ENCODE data around the gene DHRS12.
A peak's percentile ranks its signal among the peaks of the same experiment; 100 is the strongest.

The DHRS12 gene, protein sequence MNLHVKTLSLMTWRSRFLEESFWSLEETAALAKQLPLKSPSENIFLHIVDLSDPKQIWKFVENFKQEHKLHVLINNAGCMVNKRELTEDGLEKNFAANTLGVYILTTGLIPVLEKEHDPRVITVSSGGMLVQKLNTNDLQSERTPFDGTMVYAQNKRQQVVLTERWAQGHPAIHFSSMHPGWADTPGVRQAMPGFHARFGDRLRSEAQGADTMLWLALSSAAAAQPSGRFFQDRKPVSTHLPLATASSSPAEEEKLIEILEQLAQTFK

DNA sequence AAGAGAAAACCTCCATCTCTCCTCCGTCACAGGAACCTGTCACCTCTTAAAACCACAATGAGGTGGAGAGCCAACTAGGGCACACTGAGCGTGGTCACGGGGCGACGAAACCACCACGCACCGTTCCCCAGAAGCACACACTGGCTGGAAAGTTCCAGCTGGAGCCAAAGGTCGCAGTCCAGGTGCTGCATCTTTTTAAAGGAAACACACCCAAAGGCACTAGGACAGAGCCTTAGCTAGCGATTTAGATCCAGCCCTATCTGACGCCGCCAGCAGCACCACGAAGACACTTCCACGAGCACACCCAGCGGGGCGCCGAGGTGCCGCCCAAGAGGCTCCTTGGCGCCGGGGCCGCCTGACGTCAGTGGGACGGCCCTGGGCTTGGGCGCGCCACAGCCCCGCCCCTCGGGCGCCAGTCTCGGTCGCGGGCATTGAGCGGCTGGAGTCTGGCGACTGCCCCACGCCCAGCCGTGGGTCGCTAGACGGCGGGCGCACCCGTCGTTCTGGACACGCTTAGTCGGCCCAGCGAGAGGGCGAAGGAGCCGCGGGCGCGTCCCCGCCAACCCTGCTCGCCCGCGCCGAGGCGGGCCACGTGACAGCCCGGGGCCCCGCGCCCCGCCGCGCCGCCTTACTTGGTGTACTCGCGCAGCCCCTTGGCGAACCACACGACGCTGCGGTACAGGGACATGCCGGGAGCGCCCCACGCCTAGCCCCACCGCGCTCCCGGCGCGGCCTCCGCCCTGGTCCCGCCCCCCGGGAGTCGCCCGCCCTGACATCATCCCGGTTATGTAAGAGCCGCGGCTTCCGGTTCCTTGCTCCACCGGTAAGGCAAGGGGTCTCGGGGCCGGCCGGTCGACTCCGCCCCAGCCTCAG is at the start of gene DHRS12:
Gene DHRS12, minus strand, starts transcription at position 742 of the 873 bp plus-strand sequence. CDS start 4,504 bp downstream, outside the sequence.
- peak; percentile 71 to 84 for DNase-seq

DNA sequence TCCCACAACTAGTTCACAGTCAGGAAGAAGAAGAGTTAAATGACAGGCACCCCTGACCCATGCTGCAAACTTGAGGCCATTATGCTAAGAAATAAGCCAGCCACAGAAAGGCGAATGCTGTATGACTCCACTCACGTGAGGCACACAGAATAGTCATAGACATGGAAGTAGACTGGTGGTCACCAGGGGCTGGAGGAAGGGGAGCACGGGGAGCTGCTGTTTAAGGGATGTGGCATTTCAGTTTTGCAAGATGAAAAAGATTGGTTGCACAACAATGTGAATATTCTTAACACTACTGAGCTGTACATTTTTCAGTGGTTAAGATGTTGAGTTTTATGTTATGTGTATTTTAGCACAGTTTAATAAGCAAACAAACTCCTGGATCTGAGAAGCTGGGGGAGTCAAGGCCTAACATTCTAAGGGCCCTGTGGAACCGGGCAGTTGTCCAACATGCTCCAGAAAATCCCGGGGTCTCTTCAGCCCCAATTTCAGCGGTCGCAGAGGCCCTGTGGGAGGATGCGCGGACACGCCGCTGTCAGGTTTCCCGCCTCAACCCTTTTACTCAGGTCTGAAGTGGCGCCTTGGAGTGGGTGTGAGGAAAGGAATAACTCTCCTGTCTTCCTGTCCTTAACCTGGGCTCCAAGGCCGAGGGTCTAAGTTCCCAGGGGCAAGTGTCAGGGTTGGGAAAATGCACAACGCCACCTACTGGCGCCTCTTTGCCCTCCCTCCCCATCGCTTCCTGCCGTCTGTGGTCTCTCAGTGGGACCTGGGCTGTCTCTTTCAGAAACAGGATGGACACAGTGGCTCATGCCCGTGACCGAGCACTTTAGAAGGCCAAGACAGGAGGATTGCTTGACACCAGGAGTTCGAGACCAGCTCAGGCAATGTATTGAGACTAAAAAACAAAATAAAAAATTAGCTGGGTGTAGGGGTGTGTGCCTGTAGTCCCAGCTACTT is 45.5 kb upstream of the DHRS12 start:
- peak in 1 of 2 experiments; percentile 41 for DNase-seq

DNA sequence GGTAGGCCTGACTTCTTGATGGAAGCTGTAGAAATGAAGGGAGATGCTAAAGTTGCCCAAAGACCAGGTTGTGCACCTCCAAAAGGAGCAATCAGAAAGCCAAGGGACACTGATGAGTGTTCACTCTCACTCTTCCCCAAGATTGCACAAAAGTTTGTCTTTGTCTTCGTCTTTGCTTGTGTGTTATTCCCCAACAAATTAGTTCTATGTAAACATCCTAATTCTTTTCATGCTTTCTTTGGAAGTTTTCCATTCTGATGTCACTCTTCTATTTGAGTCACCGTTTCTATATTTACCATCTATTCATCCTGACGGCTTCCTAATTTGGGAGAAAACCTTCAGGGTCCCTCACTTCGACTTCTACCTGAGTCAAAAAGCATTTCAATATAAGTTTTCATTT is 44.7 kb upstream of the DHRS12 start:
- no peak for DNase-seq

DNA sequence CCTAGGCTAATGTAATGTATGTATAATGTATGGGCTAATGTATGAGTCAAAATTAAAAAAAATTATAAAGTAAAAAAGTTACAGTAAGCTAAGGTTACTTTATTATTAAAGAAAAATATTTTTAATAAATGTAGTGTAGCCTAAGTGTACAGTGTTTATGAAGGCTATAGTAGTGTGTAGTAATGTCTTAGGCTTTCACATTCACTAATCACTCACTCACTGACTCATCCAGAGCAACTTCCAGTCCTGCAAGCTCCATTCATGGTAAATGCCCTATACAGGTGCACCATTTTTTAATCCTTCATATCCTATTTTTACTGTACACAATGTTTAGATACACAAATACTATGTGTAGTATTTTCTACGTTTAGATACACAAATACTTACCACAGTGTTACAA is 42.8 kb upstream of the DHRS12 start:
- no peak for DNase-seq

DNA sequence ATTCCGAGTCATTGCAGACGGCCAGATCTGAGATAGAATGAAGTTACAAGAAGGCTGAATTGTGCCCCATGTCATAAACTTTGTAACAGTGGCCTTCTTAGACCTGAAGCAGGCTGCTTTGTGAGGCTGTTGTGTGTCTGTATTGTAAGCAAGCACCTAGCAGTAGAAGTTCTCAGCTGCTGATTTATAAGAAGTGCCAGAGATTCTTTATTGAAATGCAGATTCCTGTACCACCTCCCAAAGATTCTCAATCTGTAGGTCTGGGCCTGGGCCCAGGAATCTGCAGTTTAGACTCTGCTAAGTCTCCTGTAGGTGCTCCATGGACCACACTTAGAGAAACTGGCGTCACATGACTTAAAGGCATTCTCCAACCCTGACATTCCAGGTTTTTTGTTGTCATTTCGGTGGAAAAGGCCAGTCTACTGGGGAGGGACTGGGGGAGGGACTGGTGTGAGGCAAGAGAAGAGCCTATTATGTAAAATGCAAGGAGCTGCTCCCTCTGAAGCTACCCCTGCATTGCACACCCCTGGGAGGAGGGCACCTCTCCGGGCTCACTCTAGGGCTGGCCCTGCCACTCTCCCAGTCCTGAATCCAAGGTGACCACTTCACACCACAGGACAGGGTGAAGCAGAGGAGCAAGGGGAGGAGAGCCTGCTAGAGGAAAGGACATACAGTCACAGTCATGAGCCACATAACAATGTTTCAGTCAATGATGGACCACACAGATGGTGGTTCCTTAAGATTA is 41.8 kb upstream of the DHRS12 start:
- no peak for DNase-seq

DNA sequence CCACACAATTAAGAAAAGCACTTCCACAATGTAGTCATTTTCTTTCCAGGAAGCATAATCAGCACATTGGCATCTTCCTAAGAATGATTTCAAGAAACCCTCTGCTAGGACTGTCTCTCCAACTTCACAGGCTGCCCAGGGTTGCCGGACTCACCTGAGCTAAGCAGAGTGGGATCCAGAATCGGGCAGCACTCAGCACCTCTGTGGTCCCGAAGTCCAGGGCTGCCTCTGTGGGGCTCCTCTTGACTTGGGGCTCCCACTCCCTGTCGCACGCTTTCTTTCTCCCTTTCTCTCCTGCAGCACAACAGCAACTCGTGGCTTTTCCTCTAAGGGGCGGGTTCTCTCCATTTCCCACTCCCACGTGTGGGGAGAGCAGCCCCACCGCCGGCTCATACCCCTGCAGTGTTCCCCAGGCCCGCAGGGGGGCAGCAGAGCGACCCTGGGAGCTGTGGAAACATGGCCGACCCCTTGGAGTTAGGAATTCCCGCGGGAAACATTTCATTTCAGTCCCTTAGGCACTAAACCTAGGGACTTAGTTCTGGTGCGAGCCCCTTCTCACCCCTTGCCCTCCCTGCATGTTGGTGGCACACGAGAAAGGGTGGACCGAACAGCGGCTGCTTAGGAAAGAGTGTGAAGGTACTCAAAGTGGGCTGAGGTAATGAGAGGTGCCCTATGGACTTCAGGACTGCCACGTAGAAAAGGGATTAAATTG is 41.1 kb upstream of the DHRS12 start, which contains the start of gene TMEM272:
Gene TMEM272, minus strand, starts transcription at position 316 of the 712 bp plus-strand sequence. CDS start 6,647 bp downstream, outside the sequence.
- peak; percentile 63 to 66 for DNase-seq

DNA sequence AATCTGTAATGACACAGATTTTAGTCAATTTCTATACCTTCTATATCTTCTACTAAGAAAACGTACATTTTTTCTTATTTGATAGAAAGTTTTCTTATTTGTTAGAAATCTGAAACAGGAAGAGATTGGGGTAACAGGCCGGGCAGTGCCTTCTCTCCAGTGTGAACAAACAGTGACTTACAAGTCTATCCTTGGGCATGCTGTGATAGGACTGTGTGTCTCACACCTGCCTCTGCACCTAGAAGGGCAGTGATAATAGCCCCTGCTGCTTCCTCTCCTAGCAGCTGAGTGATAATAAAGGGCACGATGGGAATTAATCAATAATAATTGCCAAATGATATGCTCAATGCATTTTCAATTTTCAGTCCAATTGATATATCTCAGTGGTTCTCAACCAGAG is 39.6 kb upstream of the DHRS12 start:
- DNase-seq, result no peak

DNA sequence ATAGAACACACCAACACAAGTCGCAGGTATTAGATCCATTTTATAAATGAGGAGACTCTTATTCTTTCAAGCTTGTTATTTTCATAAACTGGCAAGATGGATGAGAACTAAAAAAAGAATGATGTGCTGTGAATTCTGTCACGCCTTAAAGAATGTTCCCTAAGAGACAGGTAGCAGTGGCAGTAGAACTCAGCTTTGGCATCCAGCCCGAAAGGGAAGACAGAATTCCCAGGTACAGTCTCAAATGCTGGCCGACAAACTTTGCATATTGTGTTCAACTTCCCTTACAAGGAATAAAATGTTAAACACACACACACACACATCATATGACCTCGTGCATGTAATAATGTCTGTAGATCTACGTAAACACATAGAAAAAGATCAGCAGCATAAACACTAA is 37.8 kb upstream of the DHRS12 start:
- no peak for DNase-seq

DNA sequence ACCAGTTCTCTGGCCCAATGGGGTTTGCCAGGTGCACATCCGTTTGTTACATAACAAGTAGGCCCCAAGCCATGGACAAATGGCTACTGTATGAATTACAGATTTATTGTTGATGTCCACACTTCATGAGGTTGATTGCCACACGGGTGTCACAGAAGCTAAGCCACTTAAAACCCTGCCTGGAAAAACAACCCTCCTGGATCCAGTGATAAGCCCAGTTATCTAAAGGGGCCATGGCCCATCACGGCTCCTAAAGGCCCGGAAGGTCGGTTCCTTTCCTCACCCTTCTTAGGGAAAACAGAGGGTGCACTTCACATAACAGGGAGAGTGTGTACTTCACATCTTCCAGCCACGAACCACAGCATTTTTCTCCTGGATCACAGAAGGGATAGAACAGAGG is 37.0 kb upstream of the DHRS12 start:
- no peak for DNase-seq

DNA sequence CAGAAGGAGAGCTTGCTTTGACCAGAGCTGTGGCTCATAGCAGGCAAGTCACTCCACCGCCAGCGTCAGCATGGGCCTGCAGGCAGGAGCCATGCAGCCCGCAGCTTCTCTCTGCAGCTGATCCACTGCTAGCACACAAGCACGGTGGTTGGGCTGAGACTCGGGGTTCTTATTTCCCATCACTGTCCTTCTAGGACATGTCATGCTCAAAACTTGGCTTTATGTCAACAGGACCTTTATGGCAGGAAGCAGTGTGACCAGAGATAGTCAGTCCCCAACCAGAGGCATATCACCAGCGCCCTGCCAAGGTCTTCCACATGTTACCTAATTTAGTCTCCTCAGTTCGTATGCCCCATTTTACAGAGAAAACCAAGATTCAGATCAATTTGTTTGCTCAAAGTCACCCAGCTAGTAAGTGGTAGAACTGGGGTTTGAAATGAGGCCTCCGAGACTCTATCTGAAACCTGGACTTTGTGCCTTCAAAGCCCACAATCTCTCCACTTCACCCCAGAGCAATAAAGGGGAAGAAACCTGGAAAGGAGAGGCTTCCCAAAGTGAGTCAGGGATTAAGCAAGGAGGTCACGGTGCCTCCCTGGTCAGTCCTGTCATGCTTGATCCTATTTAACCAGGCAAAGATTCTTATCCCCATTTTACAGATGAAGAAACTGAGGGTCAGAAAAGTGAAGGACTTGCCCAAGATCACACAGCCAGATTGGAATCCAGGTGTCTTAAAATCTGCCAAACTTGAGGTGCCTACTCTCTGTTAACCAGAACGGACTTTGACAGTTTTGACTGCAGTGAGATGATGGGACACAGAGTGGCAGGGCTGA is 36.0 kb upstream of the DHRS12 start:
- DNase-seq, result no peak

DNA sequence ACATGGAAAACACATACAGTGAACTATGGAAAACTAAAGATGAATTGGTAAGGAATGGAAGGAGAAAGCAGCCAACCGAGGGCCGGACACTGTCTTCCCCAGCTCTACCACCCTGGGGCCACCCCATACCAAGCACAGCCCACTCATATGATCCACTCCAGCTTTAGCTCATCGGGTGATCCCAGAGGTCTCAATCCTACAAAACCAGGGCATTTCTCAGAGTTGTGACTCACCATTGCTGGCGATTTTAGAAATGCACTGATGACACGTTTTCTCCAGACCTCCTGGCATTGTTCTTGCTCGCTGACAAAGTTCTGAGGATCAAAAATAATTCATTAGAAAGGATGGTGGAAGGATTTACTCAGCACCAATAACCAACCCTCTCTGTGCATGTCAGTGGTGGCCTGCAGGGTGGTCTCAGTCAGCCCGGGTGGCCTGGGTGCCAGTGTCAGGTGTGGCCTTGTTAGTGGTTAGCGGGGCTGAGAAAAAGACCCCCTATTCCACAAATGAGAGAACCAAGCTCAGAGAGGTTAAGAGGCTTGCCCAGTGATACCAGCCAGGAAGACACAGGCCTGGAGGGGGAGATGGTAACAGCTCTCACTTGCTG is 34.4 kb upstream of the DHRS12 start:
- DNase-seq, result no peak

DNA sequence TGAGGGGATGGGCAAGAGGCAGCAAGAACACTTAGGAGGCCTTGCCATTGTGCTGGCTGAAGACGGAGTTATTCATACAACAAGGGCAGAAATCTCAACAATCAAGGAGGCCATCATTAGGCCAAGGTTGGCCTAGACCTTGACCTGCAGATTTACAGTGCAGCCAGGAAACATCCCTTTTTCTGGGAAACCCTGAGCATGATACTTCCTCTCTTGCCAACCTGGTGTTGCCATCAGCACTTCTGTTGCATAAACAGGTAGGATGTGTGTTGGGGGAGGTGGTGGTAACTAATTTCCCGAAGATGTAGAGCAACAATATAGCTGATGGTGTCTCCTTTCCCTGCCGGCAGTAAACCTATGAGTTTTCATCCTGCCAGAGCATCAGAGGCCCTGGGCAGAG is 33.1 kb upstream of the DHRS12 start:
- no peak for DNase-seq

DNA sequence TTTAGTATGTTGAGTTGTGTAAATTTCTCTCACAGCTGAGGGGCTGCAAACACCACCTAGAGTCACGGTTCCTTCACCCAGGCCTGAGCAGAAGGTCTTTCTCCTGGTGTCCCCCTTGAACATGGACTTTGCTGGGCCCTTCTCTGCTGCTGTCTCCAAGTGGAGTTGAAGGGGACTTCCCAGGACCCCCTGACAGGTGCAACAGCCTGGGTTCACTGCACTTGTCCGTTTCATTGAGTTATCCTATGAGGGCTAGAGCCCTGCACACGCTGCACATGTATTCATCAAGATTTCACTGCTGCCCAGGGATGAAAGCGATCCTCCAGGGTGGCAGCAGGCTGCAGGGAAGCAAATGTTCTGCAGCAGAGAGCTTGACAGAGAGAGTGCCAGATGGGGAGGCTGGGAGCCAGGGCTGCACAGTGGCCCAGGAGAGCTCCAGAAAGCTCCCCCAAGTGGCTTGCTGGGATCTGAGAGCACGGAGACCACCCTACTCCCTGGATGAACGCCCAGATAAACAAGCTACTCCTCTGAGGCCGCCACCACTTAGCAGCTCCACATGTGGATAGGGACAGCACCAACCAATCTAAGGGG is 30.7 kb upstream of the DHRS12 start:
- no peak for DNase-seq

DNA sequence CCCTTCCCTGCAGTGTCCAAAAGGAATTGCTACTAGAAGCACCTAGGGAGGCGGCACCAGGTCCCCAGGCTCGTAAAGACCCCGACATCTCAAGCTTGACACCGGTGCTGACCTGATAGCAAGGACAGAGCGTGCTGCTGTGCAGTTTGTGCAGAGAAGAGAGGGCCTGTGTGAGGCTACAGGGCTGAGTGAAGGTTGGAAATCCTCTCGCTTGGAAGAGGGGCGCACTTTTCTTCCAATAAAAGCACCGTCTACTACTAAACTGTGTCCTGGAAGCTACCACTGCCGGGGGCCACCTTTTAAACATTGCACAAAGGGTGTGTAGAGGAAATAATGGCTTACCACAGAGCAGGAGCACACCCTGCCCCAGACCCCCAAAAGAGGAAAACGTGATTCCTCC is 30.0 kb upstream of the DHRS12 start:
- DNase-seq, result no peak

DNA sequence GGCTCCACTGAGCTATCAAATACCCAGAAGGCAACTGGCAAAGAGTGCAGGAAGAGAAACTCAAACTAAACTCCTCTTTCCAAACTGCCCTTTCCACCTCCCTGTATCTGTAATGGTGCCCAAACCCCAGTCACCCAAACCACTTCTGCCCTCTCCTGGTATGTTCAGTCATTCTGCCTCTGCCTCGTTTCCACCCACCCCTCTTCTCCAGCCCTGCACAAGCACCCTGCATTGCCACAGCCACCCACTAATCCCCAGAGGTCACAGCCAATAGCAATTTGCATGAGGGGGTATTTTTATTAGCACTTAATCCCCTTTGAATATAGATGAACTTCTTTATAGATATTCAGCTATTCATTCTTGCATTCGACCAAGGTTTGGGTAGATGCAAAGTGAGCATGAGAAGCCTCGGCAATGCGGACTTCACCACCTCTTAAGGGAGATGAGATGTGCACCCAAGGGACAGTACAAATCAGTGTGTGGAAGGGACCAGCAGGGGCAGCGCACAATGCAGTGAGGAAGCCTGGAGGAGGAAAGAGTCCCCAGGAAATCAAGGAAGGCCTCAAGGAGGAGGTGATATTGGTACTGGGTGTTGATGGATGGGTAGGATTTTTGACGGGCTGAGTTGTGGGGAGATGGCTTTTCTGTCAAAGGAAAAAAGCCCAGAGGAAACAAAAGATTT is 28.6 kb upstream of the DHRS12 start:
- DNase-seq, result no peak

DNA sequence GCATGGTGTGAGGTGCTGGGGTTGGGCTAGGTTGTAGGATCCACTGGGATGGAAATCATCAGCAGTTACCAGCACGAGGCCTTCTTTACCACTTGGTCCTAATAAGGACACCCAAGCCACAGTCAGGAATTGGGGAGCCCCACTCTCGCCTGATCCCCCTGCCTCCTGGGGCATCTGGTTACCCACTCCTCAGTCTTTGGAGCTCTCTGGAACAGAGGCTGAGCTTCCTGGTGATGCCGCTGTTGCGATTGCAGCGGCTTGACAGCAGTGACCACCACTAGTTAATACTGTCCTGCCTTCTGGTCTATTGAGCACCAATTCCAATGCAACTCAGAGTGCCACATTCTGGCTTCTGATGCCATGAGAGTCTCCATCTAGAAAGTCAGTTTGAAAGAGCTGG is 27.6 kb upstream of the DHRS12 start:
- no peak for DNase-seq

DNA sequence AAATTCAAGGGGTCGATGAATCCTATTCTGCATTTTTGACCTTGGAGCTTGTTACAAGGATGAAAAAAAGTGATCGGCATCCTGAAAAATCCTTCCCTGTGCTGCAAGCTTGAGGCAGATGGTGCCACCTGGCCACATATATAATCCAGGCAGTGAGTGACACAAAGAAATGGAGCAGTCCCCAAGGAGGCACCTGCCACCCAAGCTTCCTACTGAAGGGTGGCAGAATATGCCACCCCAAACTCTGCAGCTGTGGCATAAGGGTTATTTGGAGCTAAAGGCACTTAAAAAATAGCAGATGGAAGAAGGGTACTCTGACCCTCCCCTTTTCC is 25.6 kb upstream of the DHRS12 start:
- DNase-seq, result no peak

DNA sequence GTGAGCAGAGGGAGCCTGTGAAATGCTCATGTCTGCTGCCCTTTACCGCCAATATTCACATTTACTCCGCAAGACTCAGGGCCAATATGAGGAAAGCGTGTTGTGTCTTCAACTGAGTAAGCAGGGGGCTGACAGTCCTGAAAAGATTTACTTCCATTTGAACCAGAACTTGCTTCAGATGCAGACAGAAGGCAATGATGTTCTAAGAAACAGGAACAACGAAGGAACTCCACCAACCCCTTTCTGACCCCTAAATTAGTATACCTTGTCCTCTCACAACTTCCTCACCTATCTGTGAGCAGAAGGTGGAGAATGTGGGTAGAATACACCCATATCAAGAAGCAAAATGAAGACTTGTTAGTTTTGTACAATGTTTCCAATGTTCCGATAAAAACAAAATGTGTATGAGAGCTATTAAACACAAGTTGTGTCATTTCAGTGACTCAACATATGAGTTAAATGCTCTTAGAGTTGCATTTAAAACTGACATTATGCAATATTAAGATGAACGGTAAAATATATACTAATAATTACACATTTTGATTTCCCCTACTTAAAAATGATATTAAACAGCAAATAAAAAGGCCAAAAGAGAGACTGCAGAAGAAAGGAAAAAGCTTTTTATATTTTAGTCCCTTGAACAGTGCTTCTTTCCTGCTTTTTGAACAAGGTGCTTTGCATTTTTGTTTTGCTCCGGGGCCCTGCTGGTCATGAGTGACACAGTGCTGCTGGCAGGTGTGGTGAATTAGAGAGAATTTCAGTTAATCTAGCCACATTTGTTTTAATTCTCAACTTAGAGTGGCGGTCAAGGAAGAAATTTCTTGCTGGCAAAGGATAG is 25.0 kb upstream of the DHRS12 start:
- DNase-seq, result no peak
